Stimulated activated CD8-positive, alpha-beta memory T cell treated with anti-CD3 and anti-CD28 coated beads, Interleukin-12 subunit alpha, Interleukin-12 subunit beta, amount 100 ng/mL, for 4 hours (primary cell): ENCODE results near the gene AKR1C4.

Experiments used
- DNase-seq: peaks from one replicate; pipeline ENCODE4 v3.0.0-alpha.2; 2020; ENCODE audit warnings: low read depth

Gene AKR1C4

DNA sequence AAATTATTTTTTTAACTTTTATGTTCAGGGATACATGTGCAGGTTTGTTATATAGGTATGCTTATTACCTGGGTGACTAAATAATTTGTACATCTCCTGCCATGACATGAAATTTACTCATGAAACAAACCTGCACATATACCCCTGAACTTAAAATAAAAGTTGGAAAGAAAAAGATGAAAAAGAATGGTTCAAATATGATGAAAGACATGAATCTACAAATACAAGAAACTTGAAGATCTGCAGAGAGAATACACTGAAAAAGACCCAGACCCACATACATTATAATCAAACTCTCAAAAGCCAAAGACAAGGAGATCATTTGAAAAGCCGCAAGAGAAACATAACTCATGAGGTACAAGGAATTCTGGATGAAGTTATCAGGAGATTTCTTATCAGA is 70.2 kb downstream of the AKR1C4 start:
- no peak for DNase-seq

DNA sequence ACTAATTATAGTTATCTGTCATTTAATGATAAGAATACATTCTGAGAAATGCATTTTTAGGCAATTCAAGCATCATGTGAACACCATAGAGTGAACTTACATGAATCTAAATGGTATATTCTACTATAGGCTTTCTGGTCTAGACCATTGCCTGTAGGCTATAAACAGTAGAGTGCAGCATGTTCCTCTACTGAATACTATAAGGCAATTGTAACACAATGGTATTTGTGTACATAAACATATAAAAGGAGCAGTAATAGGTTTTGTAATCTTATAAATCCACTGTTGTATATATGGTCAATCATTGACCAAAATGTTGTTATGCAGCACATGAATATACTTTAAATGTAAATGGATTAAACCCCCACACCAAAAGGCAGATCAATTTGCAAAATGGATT is 71.6 kb downstream of the AKR1C4 start:
- DNase-seq: no peak
